Natural killer cell treated with Interleukin-12 subunit alpha and Interleukin-12 subunit beta and Interleukin-15 and Interleukin-18, amount 100 ng/mL, for 72 hours (primary cell): Measurements from ENCODE around the gene COX19. TPM values are rescaled to one million over a fixed set of nuclear protein-coding genes. Genes with fewer than 3 reads are reported as not detected.
A peak's percentile ranks its signal among the peaks of the same experiment; 100 is the strongest.
"Not testable (repeated sequence)": the region's sequence is repeated elsewhere in the genome, so short reads cannot be mapped to it uniquely, and the experiment has no call there.

Source experiments
- ATAC-seq, 2 donors: fragments of 150-1000 bp; cut with Tn5 transposase in 1 of 2; sonication (Bioruptor Pico), chemical (Tn5 transposase) in 1 of 2; 2 replicates each; pipeline ENCODE4 v1.10.0; 2021
- DNase-seq: peaks from one replicate; pipeline ENCODE4 v3.0.0; 2022; ENCODE audit warnings: low spot score
- H3K27ac Mint-ChIP-seq, 2 donors: 1 replicate in 1 of 2; 2 replicates in 1 of 2; pipeline ENCODE4 v1.8.0; 2022; ENCODE audit warnings: mixed read lengths in 2 of 2, mild to moderate bottlenecking in 1 of 2, moderate library complexity in 1 of 2
- H3K27me3 Mint-ChIP-seq, 2 donors: 1 replicate in 1 of 2; 2 replicates in 1 of 2; pipeline ENCODE4 v1.8.0; 2022; ENCODE audit warnings: mixed read lengths in 2 of 2
- H3K36me3 Mint-ChIP-seq: one replicate; pipeline ENCODE4 v1.8.0; 2022; ENCODE audit warnings: mixed read lengths
- H3K4me1 Mint-ChIP-seq, 2 donors: 1 replicate in 1 of 2; 2 replicates in 1 of 2; pipeline ENCODE4 v1.8.0; 2022; ENCODE audit warnings: low read depth in 2 of 2, mixed read lengths in 2 of 2, mild to moderate bottlenecking in 1 of 2
- H3K4me3 Mint-ChIP-seq: one replicate; pipeline ENCODE4 v1.8.0; 2022; ENCODE audit warnings: mixed read lengths
- H3K9me3 Mint-ChIP-seq: 2 replicates; pipeline ENCODE4 v1.8.0; 2022; ENCODE audit warnings: mixed read lengths
- total RNA-seq, 2 donors: library from RNA; stranded (reverse); gene quantifications; one replicate each; pipeline ENCODE4 v1.2.3, GENCODE V29; 2022

COX19 gene
- total RNA-seq, 2 donors from 2014 or later, result 17.2 to 19.9 TPM

GRCh38 chr7:1002026-1002425 is 26.7 kb upstream of the COX19 start:
- H3K9me3 Mint-ChIP-seq, H3K36me3 Mint-ChIP-seq, DNase-seq, H3K4me3 Mint-ChIP-seq, ATAC-seq, H3K27ac Mint-ChIP-seq, H3K27me3 Mint-ChIP-seq, H3K4me1 Mint-ChIP-seq: not testable (repeated sequence)

GRCh38 chr7:1001069-1001770 is 25.9 kb upstream of the COX19 start:
- not testable (repeated sequence) for ATAC-seq

GRCh38 chr7:999941-1000935 is 24.9 kb upstream of the COX19 start:
- no peaks in the 10 kb centered on the region for H3K27me3 Mint-ChIP-seq
- H3K36me3 Mint-ChIP-seq, result no peaks in the 10 kb centered on the region
- no peak for ATAC-seq
- H3K9me3 Mint-ChIP-seq, result no peaks in the 10 kb centered on the region
- H3K4me1 Mint-ChIP-seq, result peaks cover 0 to 5% of the 10 kb centered on the region in 2 donors
- H3K27ac Mint-ChIP-seq, result no peak overlapping the region
- no peak overlapping the region for H3K4me3 Mint-ChIP-seq
- no peak for DNase-seq

More at GRCh38 chr7:1001069-1001770, 25.9 kb upstream of the COX19 start:
- not testable (repeated sequence) for H3K27ac Mint-ChIP-seq, H3K4me3 Mint-ChIP-seq, H3K4me1 Mint-ChIP-seq, H3K27me3 Mint-ChIP-seq, H3K36me3 Mint-ChIP-seq, DNase-seq, H3K9me3 Mint-ChIP-seq

DNA sequence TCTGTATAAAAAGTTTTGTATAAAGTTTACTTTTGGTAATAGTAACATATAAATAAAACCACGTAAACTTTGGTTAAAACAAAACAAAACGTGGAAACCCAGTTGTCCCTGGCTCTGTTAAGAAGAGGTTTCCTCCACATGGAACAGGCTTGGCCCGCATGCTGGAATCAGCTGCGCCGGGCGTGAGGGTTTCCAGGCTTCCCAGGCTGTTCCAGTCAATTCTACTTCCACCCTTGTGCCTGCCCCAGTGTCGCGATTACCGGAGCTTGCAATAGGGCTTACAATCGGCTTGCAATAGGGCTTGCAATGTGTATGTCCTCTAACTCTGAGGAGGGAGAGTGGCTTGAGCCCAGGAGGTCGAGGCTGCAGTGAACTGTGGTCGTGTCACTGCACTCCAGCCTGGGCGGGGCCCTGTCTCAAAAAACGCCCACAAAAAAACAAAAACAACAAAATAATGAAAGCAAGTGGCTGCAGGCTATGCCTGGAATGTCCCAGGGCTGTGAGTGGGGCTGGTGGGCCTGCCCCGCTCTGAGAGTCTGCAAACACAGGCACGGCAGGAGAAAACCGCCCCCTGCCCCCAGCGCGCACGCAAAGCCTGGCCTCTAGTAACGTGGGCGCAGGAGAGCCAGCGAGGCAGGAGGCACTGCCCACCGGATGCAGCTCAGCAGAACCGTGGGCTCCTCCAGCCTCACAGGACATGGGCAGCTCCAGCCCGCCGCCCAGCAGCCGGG is 24.0 kb upstream of the COX19 start:
- Mint-ChIP-seq H3K27ac (no peak overlapping the region), H3K36me3 (no peaks in the 10 kb centered on the region), H3K4me1 (peaks cover 0 to 8% of the 10 kb centered on the region in 2 donors), H3K27me3 (no peaks in the 10 kb centered on the region), H3K9me3 (no peaks in the 10 kb centered on the region), H3K4me3 (no peak overlapping the region)
- DNase-seq (no peak), ATAC-seq (no peak)

DNA sequence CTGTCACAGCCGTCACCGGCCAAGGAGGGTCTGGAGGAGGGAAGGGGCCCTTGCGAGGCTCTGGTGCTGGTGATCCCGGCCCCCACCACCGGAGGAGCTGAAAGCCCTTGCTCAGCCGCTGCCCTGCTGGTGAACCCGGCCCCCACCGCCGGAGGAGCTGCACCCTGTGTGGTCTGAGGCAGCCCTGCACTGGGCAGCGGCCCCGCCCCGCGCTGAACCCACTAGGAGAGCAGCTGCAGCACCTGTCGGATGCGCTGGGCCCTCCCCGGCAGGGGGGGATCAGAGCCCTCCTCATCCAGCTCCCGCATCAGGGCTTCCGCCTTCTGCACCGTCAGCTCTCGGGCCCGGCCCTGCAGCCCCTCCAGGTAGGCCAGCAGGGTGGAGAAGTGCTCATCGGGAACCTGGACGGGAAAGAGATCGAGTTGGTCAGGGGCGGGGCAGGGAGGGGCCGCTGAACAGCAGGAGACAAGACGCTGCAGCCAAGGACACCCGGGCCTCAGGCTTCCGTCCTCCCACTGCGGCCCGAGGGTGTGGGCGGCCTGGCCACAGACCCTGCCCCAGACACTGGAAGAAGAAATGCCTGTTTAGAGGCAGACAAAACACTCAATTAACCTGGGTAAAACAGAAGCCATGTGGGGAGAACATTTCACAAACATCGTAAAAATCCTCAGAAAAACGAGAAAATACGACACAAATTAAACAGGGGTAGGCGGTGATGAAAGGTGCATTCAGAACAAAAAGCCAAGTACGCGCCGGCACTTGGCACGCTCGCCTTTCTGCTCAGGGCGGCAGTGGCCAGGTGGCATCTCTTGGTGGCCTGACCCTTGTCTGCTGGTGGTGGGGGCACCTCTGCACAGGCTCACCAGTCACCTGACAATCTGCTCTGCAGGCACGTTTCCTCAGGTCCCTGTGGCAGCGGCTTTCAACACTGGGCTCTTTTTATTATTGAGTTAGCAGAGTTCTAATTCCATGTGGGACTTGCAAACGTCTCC is 22.4 kb upstream of the COX19 start:
- Mint-ChIP-seq H3K27me3 (no peaks in the 10 kb centered on the region), H3K4me1 (peaks cover 4 to 8% of the 10 kb centered on the region in 2 donors), H3K36me3 (no peaks in the 10 kb centered on the region), H3K4me3 (no peak overlapping the region), H3K27ac (no peak overlapping the region), H3K9me3 (no peaks in the 10 kb centered on the region)
- no peak for DNase-seq
- ATAC-seq, result no peak

GRCh38 chr7:996079-996872 is 20.9 kb upstream of the COX19 start:
- peak in 1 of 2 donors; percentile 46 for ATAC-seq
- H3K4me1 Mint-ChIP-seq, result peaks cover 4 to 8% of the 10 kb centered on the region in 2 donors
- no peak for DNase-seq
- no peaks in the 10 kb centered on the region for H3K9me3 Mint-ChIP-seq
- H3K4me3 Mint-ChIP-seq, result no peak overlapping the region
- no peaks in the 10 kb centered on the region for H3K36me3 Mint-ChIP-seq
- no peak overlapping the region for H3K27ac Mint-ChIP-seq
- H3K27me3 Mint-ChIP-seq, result no peaks in the 10 kb centered on the region

GRCh38 chr7:995571-995970 is 20.2 kb upstream of the COX19 start:
- H3K27ac Mint-ChIP-seq, result no peak overlapping the region

DNA sequence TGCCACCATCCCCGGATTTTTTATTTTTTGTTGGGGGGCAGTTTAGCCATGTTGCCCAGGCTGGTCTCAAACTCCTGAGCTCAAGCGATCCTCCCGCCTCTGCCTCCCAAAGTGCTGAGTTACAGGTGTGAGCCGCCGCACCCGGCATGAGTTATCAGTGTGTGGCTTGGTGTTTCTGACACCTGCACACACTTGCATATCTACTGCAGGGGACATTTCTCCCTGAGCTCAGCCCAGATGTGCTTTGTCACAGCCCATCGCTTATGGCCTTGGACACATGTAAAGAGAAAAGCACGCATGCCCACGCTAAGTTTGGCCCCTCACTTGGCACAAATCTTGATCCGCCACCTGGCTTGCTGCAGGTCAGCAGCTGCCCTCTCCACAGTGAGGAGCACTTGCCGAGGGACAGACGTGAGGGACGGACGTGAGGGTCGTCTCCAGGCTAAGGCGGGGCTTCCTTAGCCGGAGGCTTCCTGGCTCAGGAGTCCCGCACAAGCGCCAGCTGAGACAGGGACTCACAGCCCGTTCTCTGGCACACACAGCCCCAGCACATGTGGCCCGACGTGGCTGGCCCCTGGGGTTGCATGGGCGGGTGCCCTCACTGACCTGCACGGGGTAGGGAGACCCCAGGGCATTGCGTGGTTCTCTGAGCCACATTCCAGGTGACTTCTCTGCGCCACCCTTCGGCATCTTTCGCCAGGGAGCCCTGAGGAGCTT is 19.4 kb upstream of the COX19 start:
- DNase-seq (no peak), ATAC-seq (no peak)
- Mint-ChIP-seq H3K27ac (no peak overlapping the region), H3K4me1 (peaks cover 4 to 6% of the 10 kb centered on the region in 2 donors), H3K4me3 (no peak overlapping the region), H3K9me3 (no peaks in the 10 kb centered on the region), H3K27me3 (no peaks in the 10 kb centered on the region), H3K36me3 (no peaks in the 10 kb centered on the region)

More at GRCh38 chr7:995571-995970, 20.2 kb upstream of the COX19 start:
- no peak for DNase-seq
- no peak for ATAC-seq
- Mint-ChIP-seq H3K36me3 (no peaks in the 10 kb centered on the region), H3K9me3 (no peaks in the 10 kb centered on the region), H3K4me3 (no peak overlapping the region), H3K27me3 (no peaks in the 10 kb centered on the region), H3K4me1 (peaks cover 4 to 6% of the 10 kb centered on the region in 2 donors)

DNA sequence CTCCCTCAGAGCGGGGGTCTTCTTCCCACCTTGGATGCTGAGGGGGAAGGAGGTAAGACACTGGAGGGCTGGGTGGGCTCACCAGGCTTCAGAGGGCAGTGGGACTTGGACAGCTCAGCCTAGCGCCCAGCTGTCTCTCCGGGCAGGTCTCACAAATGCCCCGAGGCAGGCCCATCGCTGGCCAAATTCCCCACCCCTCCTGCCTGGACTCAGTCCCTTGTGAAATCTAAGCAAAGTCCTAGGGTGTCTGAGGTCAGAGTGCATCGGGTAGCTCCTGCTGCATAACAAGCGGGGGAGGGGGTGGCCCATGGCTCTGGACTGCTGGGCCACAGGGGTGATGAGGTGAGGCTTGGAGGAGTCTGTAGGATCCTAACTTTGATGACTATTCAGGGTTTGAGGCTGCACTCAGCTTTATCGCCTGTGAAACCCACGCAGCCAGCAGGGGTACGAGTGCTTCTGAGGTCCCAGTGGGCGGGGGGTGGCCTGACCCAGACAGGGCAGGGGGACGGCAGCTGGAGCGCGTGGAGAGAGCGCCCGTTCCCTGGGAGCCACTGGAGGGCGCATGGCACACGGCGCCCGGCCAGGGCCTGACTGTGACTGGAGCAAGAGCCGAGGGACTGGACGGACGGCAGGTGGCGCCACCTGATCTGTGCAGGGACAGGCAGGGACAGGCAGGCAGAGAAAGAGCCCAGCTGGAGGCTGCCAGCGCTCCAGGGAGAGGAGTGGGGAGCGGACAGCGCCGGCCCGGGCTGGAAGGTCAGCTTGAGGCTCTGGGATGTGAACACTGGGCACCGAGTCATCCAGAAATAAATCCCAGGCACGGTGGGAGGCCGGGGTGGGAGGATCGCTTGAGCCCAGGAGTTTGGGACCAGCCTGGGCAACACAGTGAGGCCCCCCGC is 17.6 kb upstream of the COX19 start:
- no peak overlapping the region for H3K27ac Mint-ChIP-seq
- no peaks in the 10 kb centered on the region for H3K36me3 Mint-ChIP-seq
- no peaks in the 10 kb centered on the region for H3K9me3 Mint-ChIP-seq
- no peak overlapping the region for H3K4me3 Mint-ChIP-seq
- H3K27me3 Mint-ChIP-seq, result no peaks in the 10 kb centered on the region
- peaks cover 4 to 8% of the 10 kb centered on the region in 2 donors for H3K4me1 Mint-ChIP-seq
- peak; percentile 96 to 97 for ATAC-seq
- DNase-seq, result peak; percentile 92

- ATAC-seq (no peak), DNase-seq (no peak)
- peaks cover 4 to 8% of the 10 kb centered on the region in 2 donors for H3K4me1 Mint-ChIP-seq
Measured at GRCh38 chr7:991729-992656, 16.6 kb upstream of the COX19 start.

More at GRCh38 chr7:991729-992656, 16.6 kb upstream of the COX19 start:
- Mint-ChIP-seq H3K9me3 (no peaks in the 10 kb centered on the region), H3K36me3 (no peaks in the 10 kb centered on the region), H3K27me3 (no peaks in the 10 kb centered on the region), H3K4me3 (no peak overlapping the region), H3K27ac (no peak overlapping the region)
